ENCODE results near the gene RASGRP4.

GRCh38 chr19:38391911-38392464, 34.0 kb downstream of the RASGRP4 start:
- TF ChIP-seq, protein P1, sequence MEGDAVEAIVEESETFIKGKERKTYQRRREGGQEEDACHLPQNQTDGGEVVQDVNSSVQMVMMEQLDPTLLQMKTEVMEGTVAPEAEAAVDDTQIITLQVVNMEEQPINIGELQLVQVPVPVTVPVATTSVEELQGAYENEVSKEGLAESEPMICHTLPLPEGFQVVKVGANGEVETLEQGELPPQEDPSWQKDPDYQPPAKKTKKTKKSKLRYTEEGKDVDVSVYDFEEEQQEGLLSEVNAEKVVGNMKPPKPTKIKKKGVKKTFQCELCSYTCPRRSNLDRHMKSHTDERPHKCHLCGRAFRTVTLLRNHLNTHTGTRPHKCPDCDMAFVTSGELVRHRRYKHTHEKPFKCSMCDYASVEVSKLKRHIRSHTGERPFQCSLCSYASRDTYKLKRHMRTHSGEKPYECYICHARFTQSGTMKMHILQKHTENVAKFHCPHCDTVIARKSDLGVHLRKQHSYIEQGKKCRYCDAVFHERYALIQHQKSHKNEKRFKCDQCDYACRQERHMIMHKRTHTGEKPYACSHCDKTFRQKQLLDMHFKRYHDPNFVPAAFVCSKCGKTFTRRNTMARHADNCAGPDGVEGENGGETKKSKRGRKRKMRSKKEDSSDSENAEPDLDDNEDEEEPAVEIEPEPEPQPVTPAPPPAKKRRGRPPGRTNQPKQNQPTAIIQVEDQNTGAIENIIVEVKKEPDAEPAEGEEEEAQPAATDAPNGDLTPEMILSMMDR (IDR thresholded peaks at IDR 0.05), result no peak
- no peak for TF ChIP-seq POLR2AphosphoS5 (IDR thresholded peaks at IDR 0.05)

Measured in breast epithelium (tissue), 3 donors.